MM.1S (cell line): Measurements from ENCODE around the gene DIP2B.

Experiments
- DNase-seq: peaks from one replicate; pipeline ENCODE4 v3.0.0-alpha.2; 2015
- H2AFZ ChIP-seq: fragments of 300-600 bp; sonication (generic); 2 replicates; pipeline ENCODE4 v1.6.0; 2016; ENCODE audit warnings: antibody characterized with exemption, low read length
- H3F3A ChIP-seq: fragments of 300-600 bp; sonication (generic); 2 replicates; pipeline ENCODE4 v1.6.1; 2016; ENCODE audit warnings: mild to moderate bottlenecking, antibody characterized with exemption, low read length, moderate library complexity, mixed read lengths; ENCODE audit not compliant: insufficient read depth
- H3K27ac ChIP-seq: fragments of 300-600 bp; sonication (generic); 2 replicates; pipeline ENCODE4 v1.5.1; 2016; ENCODE audit warnings: mild to moderate bottlenecking, low read length
- H3K27me3 ChIP-seq: fragments of 300-600 bp; sonication (generic); replicated peaks from 2 replicates; pipeline ENCODE4 v1.6.0; 2016; ENCODE audit warnings: low read length; ENCODE audit not compliant: insufficient read depth
- H3K36me3 ChIP-seq: fragments of 300-600 bp; sonication (generic); replicated peaks from 2 replicates; pipeline ENCODE4 v1.6.1; 2016; ENCODE audit warnings: mild to moderate bottlenecking, low read length, mixed read lengths; ENCODE audit not compliant: insufficient read depth
- H3K4me1 ChIP-seq: fragments of 300-600 bp; sonication (generic); 2 replicates; pipeline ENCODE4 v1.6.1; 2016; ENCODE audit warnings: low read length, mixed read lengths
- H3K4me2 ChIP-seq: fragments of 300-600 bp; sonication (generic); 2 replicates; pipeline ENCODE4 v1.6.0; 2016; ENCODE audit warnings: low read depth, low read length
- H3K4me3 ChIP-seq: fragments of 300-600 bp; sonication (generic); 2 replicates; pipeline ENCODE4 v1.5.1; 2016; ENCODE audit warnings: low read length, mixed read lengths
- H3K79me2 ChIP-seq: fragments of 300-600 bp; sonication (generic); 2 replicates; pipeline ENCODE4 v1.6.1; 2016; ENCODE audit warnings: mixed run types, low read length, mixed read lengths
- H3K9ac ChIP-seq: fragments of 300-600 bp; sonication (generic); 2 replicates; pipeline ENCODE4 v1.6.1; 2016; ENCODE audit warnings: low read length, mixed read lengths
- H3K9me2 ChIP-seq: fragments of 300-600 bp; sonication (generic); replicated peaks from 2 replicates; pipeline ENCODE4 v1.6.1; 2016; ENCODE audit warnings: mild to moderate bottlenecking, low read length, mixed read lengths; ENCODE audit not compliant: insufficient read depth
- H3K9me3 ChIP-seq: fragments of 300-600 bp; sonication (generic); replicated peaks from 2 replicates; pipeline ENCODE4 v1.6.1; 2016; ENCODE audit warnings: mild to moderate bottlenecking, low read length, mixed read lengths; ENCODE audit not compliant: insufficient read depth
- H4K20me1 ChIP-seq: fragments of 300-600 bp; sonication (generic); 2 replicates; pipeline ENCODE4 v1.6.1; 2016; ENCODE audit warnings: mild to moderate bottlenecking, low read length, moderate library complexity, mixed read lengths; ENCODE audit not compliant: insufficient read depth
- EZH2 ChIP-seq: fragments of 300-600 bp; sonication (generic); optimal IDR thresholded peaks from 2 replicates; pipeline ENCODE3; 2017; ENCODE audit warnings: low read depth, mild to moderate bottlenecking, antibody characterized with exemption, low read length, mixed read lengths
- EZH2phosphoT487 ChIP-seq: fragments of 300-600 bp; sonication (generic); IDR thresholded peaks from 2 replicates; pipeline ENCODE4 v1.6.1; 2018; ENCODE audit warnings: antibody characterized with exemption, low read length
- TF ChIP-seq, protein P1 (sequence below): fragments of 300-600 bp; sonication (generic); IDR thresholded peaks from 2 replicates; pipeline ENCODE4 v1.5.1; 2016; ENCODE audit warnings: antibody characterized with exemption, low read length, mixed read lengths

DIP2B gene

GRCh38 chr12:50776749-50777728, 272.3 kb downstream of the DIP2B start:
- Histone ChIP-seq H3K9me2 (no peaks in the 10 kb centered on the region), H2AFZ (no peak overlapping the region), H3K36me3 (no peaks in the 10 kb centered on the region; the same call in 1 of the 2 replicates), H3K27me3 (no peaks in the 10 kb centered on the region), H3F3A (no peaks in the 10 kb centered on the region), H3K4me3 (no peak overlapping the region), H3K4me1 (no peaks in the 10 kb centered on the region), H3K4me2 (no peak overlapping the region), H3K27ac (no peak overlapping the region), H3K9me3 (no peaks in the 10 kb centered on the region), H3K79me2 (peaks cover 68% of the 10 kb centered on the region), H3K9ac (no peak overlapping the region), H4K20me1 (no peaks in the 10 kb centered on the region)
- no peak for DNase-seq
- TF ChIP-seq, protein P1, sequence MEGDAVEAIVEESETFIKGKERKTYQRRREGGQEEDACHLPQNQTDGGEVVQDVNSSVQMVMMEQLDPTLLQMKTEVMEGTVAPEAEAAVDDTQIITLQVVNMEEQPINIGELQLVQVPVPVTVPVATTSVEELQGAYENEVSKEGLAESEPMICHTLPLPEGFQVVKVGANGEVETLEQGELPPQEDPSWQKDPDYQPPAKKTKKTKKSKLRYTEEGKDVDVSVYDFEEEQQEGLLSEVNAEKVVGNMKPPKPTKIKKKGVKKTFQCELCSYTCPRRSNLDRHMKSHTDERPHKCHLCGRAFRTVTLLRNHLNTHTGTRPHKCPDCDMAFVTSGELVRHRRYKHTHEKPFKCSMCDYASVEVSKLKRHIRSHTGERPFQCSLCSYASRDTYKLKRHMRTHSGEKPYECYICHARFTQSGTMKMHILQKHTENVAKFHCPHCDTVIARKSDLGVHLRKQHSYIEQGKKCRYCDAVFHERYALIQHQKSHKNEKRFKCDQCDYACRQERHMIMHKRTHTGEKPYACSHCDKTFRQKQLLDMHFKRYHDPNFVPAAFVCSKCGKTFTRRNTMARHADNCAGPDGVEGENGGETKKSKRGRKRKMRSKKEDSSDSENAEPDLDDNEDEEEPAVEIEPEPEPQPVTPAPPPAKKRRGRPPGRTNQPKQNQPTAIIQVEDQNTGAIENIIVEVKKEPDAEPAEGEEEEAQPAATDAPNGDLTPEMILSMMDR = no peak
- TF ChIP-seq EZH2 (no peak), EZH2phosphoT487 (no peak)

- Histone ChIP-seq H3F3A (no peaks in the 10 kb centered on the region), H3K4me1 (no peaks in the 10 kb centered on the region), H3K36me3 (no peaks in the 10 kb centered on the region; the same call in 1 of the 2 replicates), H3K9me3 (no peaks in the 10 kb centered on the region), H3K9ac (no peak overlapping the region), H4K20me1 (no peaks in the 10 kb centered on the region), H2AFZ (no peak overlapping the region), H3K4me2 (no peak overlapping the region), H3K9me2 (no peaks in the 10 kb centered on the region), H3K27ac (no peak overlapping the region), H3K27me3 (no peaks in the 10 kb centered on the region), H3K79me2 (peaks cover 49% of the 10 kb centered on the region), H3K4me3 (no peak overlapping the region)
- no peak for DNase-seq
- TF ChIP-seq EZH2phosphoT487 (no peak), EZH2 (no peak)
- TF ChIP-seq, protein P1 = no peak
Measured at GRCh38 chr12:50778663-50779590, 274.1 kb downstream of the DIP2B start.

DNA sequence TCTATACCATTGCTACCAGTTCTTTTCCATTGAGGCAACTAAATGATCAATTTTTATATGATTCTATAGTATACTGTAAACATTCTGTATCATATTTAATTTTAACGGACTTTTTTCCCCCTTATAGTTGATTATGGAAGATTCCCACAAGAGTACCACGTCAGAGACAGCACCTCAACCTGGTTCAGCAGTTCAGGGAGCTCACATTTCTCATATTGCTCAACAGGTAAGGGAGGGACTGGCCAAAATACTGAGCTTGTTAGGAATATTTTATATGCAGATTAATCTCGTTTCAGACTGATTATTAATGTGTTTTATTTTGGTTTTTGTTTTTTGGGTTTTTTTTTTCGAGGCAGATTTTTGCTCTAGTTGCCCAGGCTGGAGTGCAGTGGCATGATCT, 275.2 kb downstream of the DIP2B start:
- no peak overlapping the region for H3K4me3 ChIP-seq
- H3K36me3 ChIP-seq = no peaks in the 10 kb centered on the region; the same call in 1 of the 2 replicates
- no peaks in the 10 kb centered on the region for H3K4me1 ChIP-seq
- TF ChIP-seq EZH2phosphoT487 (no peak), EZH2 (no peak)
- TF ChIP-seq, protein P1 = no peak
- H4K20me1 ChIP-seq = no peaks in the 10 kb centered on the region
- no peaks in the 10 kb centered on the region for H3F3A ChIP-seq
- no peak overlapping the region for H3K9ac ChIP-seq
- no peak overlapping the region for H2AFZ ChIP-seq
- no peak overlapping the region for H3K4me2 ChIP-seq
- no peak overlapping the region for H3K27ac ChIP-seq
- no peak for DNase-seq
- peaks cover 43% of the 10 kb centered on the region for H3K79me2 ChIP-seq
- H3K27me3 ChIP-seq = no peaks in the 10 kb centered on the region
- H3K9me3 ChIP-seq = no peaks in the 10 kb centered on the region
- H3K9me2 ChIP-seq = no peaks in the 10 kb centered on the region
